ENCODE results near the gene UQCRH. TPM values are rescaled to one million over a fixed set of nuclear protein-coding genes. Genes with fewer than 3 reads are reported as not detected.
"Not testable (repeated sequence)": the region's sequence is repeated elsewhere in the genome, so short reads cannot be mapped to it uniquely, and the experiment has no call there.

UQCRH gene
- total RNA-seq, 3 donors from 2014 or later (not counting 1 experiment from before 2014, with no cell fraction given) = 91.1 to 120 (median 107) TPM

- H3K4me3 ChIP-seq (ENCODE audit: low read length) = no peak overlapping the region
- no peaks in the 10 kb centered on the region for H3K9me3 ChIP-seq (ENCODE audit: control insufficient read depth, insufficient read depth, low read length)
- no peak for DNase-seq
- no peak for TF ChIP-seq CTCF (IDR thresholded peaks at IDR 0.05)
- Mint-ChIP-seq H3K4me1 (peaks cover 31 to 42% of the 10 kb centered on the region in 2 donors), H3K36me3 (no peaks in the 10 kb centered on the region), H3K9me3 (no peaks in the 10 kb centered on the region), H3K4me3 (no peak overlapping the region), H3K27me3 (ENCODE audit: low read depth in 2 of 2) (no peaks in the 10 kb centered on the region), H3K27ac (peak overlapping the region in 1 of 2 donors; percentile 99)
- H3K4me1 ChIP-seq (ENCODE audit: control insufficient read depth, insufficient read depth, low read length) = peaks cover 12% of the 10 kb centered on the region
- H3K36me3 ChIP-seq (ENCODE audit: control insufficient read depth, insufficient read depth, low read length) = peaks cover 21% of the 10 kb centered on the region
- intact Hi-C loops (cut with micrococcal nuclease) = no loop called here
- no peak for ATAC-seq
- no peak overlapping the region for H3K27ac ChIP-seq (ENCODE audit: low read length)
- H3K27me3 ChIP-seq (ENCODE audit: control insufficient read depth, insufficient read depth, low read length) = no peaks in the 10 kb centered on the region
Measured at GRCh38 chr1:46345281-46345680, 41.8 kb downstream of the UQCRH start.

- Histone ChIP-seq H3K9me3 (ENCODE audit: control insufficient read depth, insufficient read depth, low read length) (no peaks in the 10 kb centered on the region), H3K36me3 (ENCODE audit: control insufficient read depth, insufficient read depth, low read length) (peaks cover 39% of the 10 kb centered on the region), H3K4me1 (ENCODE audit: control insufficient read depth, insufficient read depth, low read length) (no peaks in the 10 kb centered on the region), H3K27ac (ENCODE audit: low read length) (no peak overlapping the region), H3K4me3 (ENCODE audit: low read length) (no peak overlapping the region), H3K27me3 (ENCODE audit: control insufficient read depth, insufficient read depth, low read length) (no peaks in the 10 kb centered on the region)
- no peak for DNase-seq
- Mint-ChIP-seq H3K4me1 (peaks cover 0 to 6% of the 10 kb centered on the region in 2 donors), H3K27ac (no peak overlapping the region), H3K9me3 (no peaks in the 10 kb centered on the region), H3K36me3 (no peaks in the 10 kb centered on the region), H3K4me3 (no peak overlapping the region), H3K27me3 (ENCODE audit: low read depth in 2 of 2) (no peaks in the 10 kb centered on the region)
- ATAC-seq = no peak
- WGBS (ENCODE audit: insufficient coverage) = 98% methylated on average over 2 of the region's 2 CpGs
- intact Hi-C loops (cut with micrococcal nuclease) = no loop called here
- TF ChIP-seq CTCF (IDR thresholded peaks at IDR 0.05) = no peak
Measured at GRCh38 chr1:46352363-46352762, 48.9 kb downstream of the UQCRH start.

GRCh38 chr1:46355920-46356319, 52.4 kb downstream of the UQCRH start:
- H3K4me1 ChIP-seq (ENCODE audit: control insufficient read depth, insufficient read depth, low read length); H3K4me3 Mint-ChIP-seq; H3K27ac ChIP-seq (ENCODE audit: low read length); ATAC-seq; H3K4me1 Mint-ChIP-seq; H3K36me3 Mint-ChIP-seq; DNase-seq; H3K27me3 Mint-ChIP-seq (ENCODE audit: low read depth in 2 of 2); H3K9me3 Mint-ChIP-seq; intact Hi-C loops (cut with micrococcal nuclease); H3K27ac Mint-ChIP-seq; H3K27me3 ChIP-seq (ENCODE audit: control insufficient read depth, insufficient read depth, low read length); H3K4me3 ChIP-seq (ENCODE audit: low read length); H3K9me3 ChIP-seq (ENCODE audit: control insufficient read depth, insufficient read depth, low read length): not testable (repeated sequence)
- peaks cover 33% of the 10 kb centered on the region for H3K36me3 ChIP-seq (ENCODE audit: control insufficient read depth, insufficient read depth, low read length)
- WGBS (ENCODE audit: insufficient coverage) = 95% methylated on average over 4 of the region's 5 CpGs

GRCh38 chr1:46362158-46362557, 58.7 kb downstream of the UQCRH start:
- no peaks in the 10 kb centered on the region for H3K9me3 ChIP-seq (ENCODE audit: control insufficient read depth, insufficient read depth, low read length)
- Mint-ChIP-seq H3K4me1 (peaks cover 0 to 3% of the 10 kb centered on the region in 2 donors), H3K27ac (no peak overlapping the region), H3K27me3 (ENCODE audit: low read depth in 2 of 2) (no peaks in the 10 kb centered on the region), H3K9me3 (no peaks in the 10 kb centered on the region), H3K36me3 (peaks cover 18% of the 10 kb centered on the region), H3K4me3 (no peak overlapping the region)
- no peaks in the 10 kb centered on the region for H3K4me1 ChIP-seq (ENCODE audit: control insufficient read depth, insufficient read depth, low read length)
- intact Hi-C loops (cut with micrococcal nuclease) = no loop called here
- DNase-seq (no peak), ATAC-seq (no peak)
- no peak for TF ChIP-seq CTCF (IDR thresholded peaks at IDR 0.05)
- H3K4me3 ChIP-seq (ENCODE audit: low read length) = no peak overlapping the region
- 100% methylated on average over 3 of the region's 3 CpGs for WGBS (ENCODE audit: insufficient coverage)
- H3K27me3 ChIP-seq (ENCODE audit: control insufficient read depth, insufficient read depth, low read length) = no peaks in the 10 kb centered on the region
- H3K36me3 ChIP-seq (ENCODE audit: control insufficient read depth, insufficient read depth, low read length) = peaks cover 50% of the 10 kb centered on the region
- no peak overlapping the region for H3K27ac ChIP-seq (ENCODE audit: low read length)

All from natural killer cell (primary cell).